Mucosa of gallbladder (tissue), 1 donor: ENCODE measurements around the gene FTCD. TPM values are rescaled to one million over a fixed set of nuclear protein-coding genes. Genes with fewer than 3 reads are reported as not detected.

ENCODE experiments used
- DNase-seq: peaks from one replicate; pipeline ENCODE4 v3.0.0-alpha.2; 2020; ENCODE audit warnings: low spot score
- total RNA-seq: library from RNA; stranded (reverse); gene quantifications from one replicate; pipeline ENCODE4 v1.2.1, GENCODE V29; 2021
- donor health status: DM: no; HTN: no; CAD: no.

FTCD gene
- total RNA-seq, 1 donor from 2014 or later: 1.3 TPM

GRCh38 chr21:46124083-46124925 is 31.1 kb downstream of the FTCD start:
- no peak for DNase-seq

GRCh38 chr21:46122758-46123683 is 32.4 kb downstream of the FTCD start:
- no peak for DNase-seq

GRCh38 chr21:46122237-46122671 is 33.1 kb downstream of the FTCD start:
- DNase-seq: no peak

GRCh38 chr21:46121286-46122221 is 33.8 kb downstream of the FTCD start:
- DNase-seq: no peak

GRCh38 chr21:46120301-46121285 is 34.8 kb downstream of the FTCD start:
- DNase-seq: no peak

GRCh38 chr21:46119637-46120271 is 35.6 kb downstream of the FTCD start:
- no peak for DNase-seq

- DNase-seq: no peak
Observed at GRCh38 chr21:46119144-46119636, 36.2 kb downstream of the FTCD start.

- DNase-seq: no peak
Observed at GRCh38 chr21:46118316-46119143, 36.8 kb downstream of the FTCD start.

- DNase-seq: no peak
Observed at GRCh38 chr21:46117586-46118315, 37.6 kb downstream of the FTCD start.

- no peak for DNase-seq
Observed at GRCh38 chr21:46116776-46117585, 38.4 kb downstream of the FTCD start.

GRCh38 chr21:46116189-46116775 is 39.1 kb downstream of the FTCD start:
- no peak for DNase-seq

- no peak for DNase-seq
Observed at GRCh38 chr21:46115441-46116188, 39.8 kb downstream of the FTCD start.

- no peak for DNase-seq
Observed at GRCh38 chr21:46114963-46115362, 40.4 kb downstream of the FTCD start.

- no peak for DNase-seq
Observed at GRCh38 chr21:46113497-46114176, 41.7 kb downstream of the FTCD start.

GRCh38 chr21:46112725-46113215 is 42.6 kb downstream of the FTCD start:
- no peak for DNase-seq
